H1 (cell line): ENCODE results near the gene OPCML. TPM values are rescaled to one million over a fixed set of nuclear protein-coding genes. Genes with fewer than 3 reads are reported as not detected.

Experiments used
- CTCF ChIA-PET: fragments of 300-600 bp; sonication (Branson Sonifier 250); formaldehyde crosslinking; loops from one replicate; lab custom pipeline; 2021; ENCODE audit not compliant: partially characterized antibody; lab: Charles Lee
- POLR2A ChIA-PET: fragments of 300-600 bp; sonication (Branson Sonifier 250); formaldehyde crosslinking; loops from one replicate; lab custom pipeline; 2021; ENCODE audit warnings: inconsistent platforms; ENCODE audit not compliant: partially characterized antibody; lab: Charles Lee
- DNase-seq, 2 experiments: peaks; one replicate each; pipeline versions ENCODE4 v3.0.0 to v3.0.0-alpha.2; 2010 to 2022; ENCODE audit warnings: low spot score in 2 of 2, low read depth in 1 of 2, mixed read lengths in 1 of 2
- FAIRE-seq: peaks from 2 replicates; lab custom pipeline; 2011; peaks lifted over from hg19 to GRCh38; lab: Jason Lieb, UNC
- H2AFZ ChIP-seq: 2 replicates; pipeline ENCODE4 v1.8.1; 2012; ENCODE audit warnings: low read length, inconsistent platforms
- H2AK5ac ChIP-seq: 2 replicates; pipeline ENCODE4 v1.6.1; 2013; ENCODE audit warnings: low read depth, low read length
- H2BK120ac ChIP-seq: replicated peaks from 2 replicates; pipeline ENCODE3; 2013; ENCODE audit warnings: low read depth, low read length, inconsistent platforms
- H2BK12ac ChIP-seq: 2 replicates; pipeline ENCODE4 v1.6.1; 2013; ENCODE audit warnings: low read depth, low read length
- H2BK15ac ChIP-seq: 2 replicates; pipeline ENCODE4 v1.6.1; 2013; ENCODE audit warnings: low read length
- H2BK20ac ChIP-seq: 2 replicates; pipeline ENCODE4 v1.6.1; 2013; ENCODE audit warnings: low read length
- H2BK5ac ChIP-seq: 2 replicates; pipeline ENCODE4 v1.6.1; 2013; ENCODE audit warnings: low read depth, low read length
- H3K14ac ChIP-seq: 2 replicates; pipeline ENCODE4 v1.6.1; 2013; ENCODE audit warnings: inconsistent platforms; ENCODE audit not compliant: insufficient read length
- H3K18ac ChIP-seq: 2 replicates; pipeline ENCODE4 v1.6.1; 2013; ENCODE audit warnings: low read length; ENCODE audit errors: extremely low read depth
- H3K23ac ChIP-seq: 2 replicates; pipeline ENCODE4 v1.6.1; 2013; ENCODE audit warnings: inconsistent platforms; ENCODE audit not compliant: insufficient read length
- H3K23me2 ChIP-seq: 2 replicates; pipeline ENCODE4 v1.6.1; 2013; ENCODE audit warnings: low read depth, low read length
- H3K27ac ChIP-seq: 2 replicates; pipeline ENCODE4 v1.6.1; 2011; ENCODE audit warnings: low read depth, low read length, inconsistent platforms
- H3K27me3 ChIP-seq, 4 experiments: replicated peaks in 1 of 4; 1 replicate in 1 of 4; 2 replicates in 3 of 4; pipeline versions ENCODE4 v1.6.1 to v1.8.1; 2011 to 2013; ENCODE audit warnings: low read length in 3 of 4, mild to moderate bottlenecking in 3 of 4, inconsistent platforms in 2 of 4, mixed read lengths in 2 of 4, moderate library complexity in 1 of 4; ENCODE audit not compliant: control insufficient read depth in 3 of 4, insufficient read depth in 3 of 4; ENCODE audit errors: extremely low read depth in 1 of 4
- H3K36me3 ChIP-seq, 4 experiments: 2 replicates each; pipeline versions ENCODE4 v1.6.1 to v1.8.1; 2011 to 2013; ENCODE audit warnings: mild to moderate bottlenecking in 4 of 4, low read length in 3 of 4, moderate library complexity in 2 of 4, control low read depth in 1 of 4, inconsistent platforms in 1 of 4; ENCODE audit not compliant: insufficient read depth in 4 of 4, control insufficient read depth in 2 of 4
- H3K4ac ChIP-seq: replicated peaks from 2 replicates; pipeline ENCODE3; 2013; ENCODE audit warnings: low read length, low read depth, mixed read lengths, inconsistent platforms; ENCODE audit not compliant: insufficient read length
- H3K4me1 ChIP-seq, 4 experiments: replicated peaks in 1 of 4; 1 replicate in 1 of 4; 2 replicates in 3 of 4; pipeline versions ENCODE4 v1.6.1 to v1.8.1; 2011 to 2013; ENCODE audit warnings: low read length in 3 of 4, inconsistent platforms in 2 of 4, mixed read lengths in 1 of 4; ENCODE audit not compliant: insufficient read depth in 4 of 4, control insufficient read depth in 3 of 4
- H3K4me2 ChIP-seq, 2 experiments: 2 replicates each; pipeline versions ENCODE4 v1.6.1 to v1.8.1; 2011 to 2013; ENCODE audit warnings: low read depth in 2 of 2, low read length in 2 of 2, control low read depth in 1 of 2, inconsistent platforms in 1 of 2, mild to moderate bottlenecking in 1 of 2; ENCODE audit not compliant: insufficient read depth in 1 of 2
- H3K4me3 ChIP-seq, 4 experiments: fragments of 200-600, 300-600 bp in 1 of 4; sonication (generic), shearing (Covaris generic), sonication (Bioruptor Twin) in 1 of 4; 2 replicates each; pipeline versions ENCODE4 v1.5.1 to v1.8.1; 2011 to 2016; ENCODE audit warnings: low read length in 4 of 4, low read depth in 3 of 4, control low read depth in 2 of 4, inconsistent platforms in 2 of 4, mild to moderate bottlenecking in 2 of 4, mixed read lengths in 1 of 4, moderate library complexity in 1 of 4; ENCODE audit not compliant: insufficient read depth in 2 of 4; ENCODE audit errors: extremely low read depth in 1 of 4
- H3K56ac ChIP-seq: replicated peaks from 2 replicates; pipeline ENCODE3; 2013; ENCODE audit warnings: low read depth, mild to moderate bottlenecking, mixed read lengths, low read length, inconsistent platforms; ENCODE audit not compliant: insufficient read length
- H3K79me1 ChIP-seq: 2 replicates; pipeline ENCODE4 v1.6.1; 2013; ENCODE audit warnings: low read depth, low read length, control low read depth
- H3K79me2 ChIP-seq, 2 experiments: 2 replicates each; pipeline versions ENCODE4 v1.6.1 to v1.8.1; 2012 to 2013; ENCODE audit warnings: low read length in 2 of 2, mild to moderate bottlenecking in 2 of 2, inconsistent platforms in 1 of 2; ENCODE audit not compliant: insufficient read depth in 2 of 2, control insufficient read depth in 1 of 2
- H3K9ac ChIP-seq, 4 experiments: replicated peaks in 1 of 4; 1 replicate in 1 of 4; 2 replicates in 3 of 4; pipeline versions ENCODE4 v1.6.1 to v1.8.1; 2011 to 2013; ENCODE audit warnings: low read depth in 3 of 4, low read length in 3 of 4, control low read depth in 2 of 4, mild to moderate bottlenecking in 2 of 4, moderate library complexity in 2 of 4, inconsistent platforms in 1 of 4; ENCODE audit errors: extremely low read depth in 1 of 4
- H3K9me3 ChIP-seq, 2 experiments: 2 replicates each; pipeline versions ENCODE4 v1.6.1 to v1.8.1; 2012 to 2013; ENCODE audit warnings: mild to moderate bottlenecking in 2 of 2, moderate library complexity in 2 of 2, control low read depth in 1 of 2, inconsistent platforms in 1 of 2, low read depth in 1 of 2, low read length in 1 of 2, mixed read lengths in 1 of 2; ENCODE audit not compliant: insufficient read depth in 2 of 2
- H4K20me1 ChIP-seq, 2 experiments: replicated peaks in 1 of 2; 2 replicates each; pipeline versions ENCODE3 to v1.8.1; 2011 to 2013; ENCODE audit warnings: inconsistent platforms in 2 of 2, low read length in 2 of 2, mild to moderate bottlenecking in 1 of 2; ENCODE audit not compliant: insufficient read depth in 2 of 2, control insufficient read depth in 1 of 2
- H4K5ac ChIP-seq: 2 replicates; pipeline ENCODE4 v1.6.1; 2013; ENCODE audit warnings: low read length, low read depth, mixed read lengths, inconsistent platforms; ENCODE audit not compliant: insufficient read length
- H4K8ac ChIP-seq: 2 replicates; pipeline ENCODE4 v1.8.0; 2013; ENCODE audit warnings: mild to moderate bottlenecking, moderate library complexity, low read length, inconsistent platforms; ENCODE audit not compliant: insufficient read depth; ENCODE audit errors: extremely low read depth
- H4K91ac ChIP-seq: replicated peaks from 2 replicates; pipeline ENCODE3; 2013; ENCODE audit warnings: low read length, mixed read lengths, inconsistent platforms; ENCODE audit not compliant: insufficient read length
- ATF3 ChIP-seq: IDR thresholded peaks from 2 replicates; pipeline ENCODE4 v1.6.1; 2011; ENCODE audit warnings: low read depth, mild to moderate bottlenecking, low read length; ENCODE audit not compliant: insufficient read depth
- BCL11A ChIP-seq, 2 experiments: IDR thresholded peaks; one replicate each; pipeline ENCODE4 v1.6.1; 2011; ENCODE audit warnings: low read depth in 2 of 2, low read length in 2 of 2, mild to moderate bottlenecking in 2 of 2
- JUN ChIP-seq: IDR thresholded peaks from 2 replicates; pipeline ENCODE4 v1.6.1; 2011; ENCODE audit warnings: low read depth, mild to moderate bottlenecking, improper control_type of control experiment, low read length
- JUND ChIP-seq: IDR thresholded peaks from 2 replicates; pipeline ENCODE4 v1.6.1; 2011; ENCODE audit warnings: mild to moderate bottlenecking, improper control_type of control experiment, low read length
- KDM1A ChIP-seq: fragments of 200-600, 300-600 bp; sonication (generic); IDR thresholded peaks from 2 replicates; pipeline ENCODE4 v1.7.1; 2016; ENCODE audit warnings: mild to moderate bottlenecking, low read length, borderline replicate concordance
- KDM4A ChIP-seq: IDR thresholded peaks from one replicate; pipeline ENCODE4 v1.7.1; 2012; ENCODE audit warnings: low read depth, mild to moderate bottlenecking, moderate library complexity, low read length, inconsistent platforms; ENCODE audit not compliant: severe bottlenecking
- POLR2AphosphoS5 ChIP-seq: IDR thresholded peaks from 2 replicates; pipeline ENCODE4 v1.6.1; 2011; ENCODE audit warnings: low read depth, low read length
- RNF2 ChIP-seq: fragments of 200-900, 300-1000 bp; sonication (generic); IDR thresholded peaks from 2 replicates; pipeline ENCODE4 v1.7.1; 2016; ENCODE audit warnings: borderline replicate concordance, low read depth, mild to moderate bottlenecking, antibody characterized with exemption, low read length; ENCODE audit not compliant: poor library complexity, severe bottlenecking; ENCODE audit errors: missing control alignments
- SAP30 ChIP-seq: fragments of 300-600 bp; sonication (generic); IDR thresholded peaks from 2 replicates; pipeline ENCODE4 v1.7.1; 2012; ENCODE audit warnings: low read length, moderate library complexity, mild to moderate bottlenecking, inconsistent platforms; ENCODE audit not compliant: insufficient read depth, insufficient replicate concordance
- SIRT6 ChIP-seq: IDR thresholded peaks from one replicate; pipeline ENCODE4 v1.7.1; 2012; ENCODE audit warnings: low read length, inconsistent platforms
- SP1 ChIP-seq: IDR thresholded peaks from 2 replicates; pipeline ENCODE4 v1.6.1; 2011; ENCODE audit warnings: low read depth, low read length
- SRF ChIP-seq: IDR thresholded peaks from 2 replicates; pipeline ENCODE4 v1.6.1; 2011; ENCODE audit warnings: mild to moderate bottlenecking, low read depth, low read length, moderate library complexity
- TBP ChIP-seq: IDR thresholded peaks from 2 replicates; pipeline ENCODE4 v1.6.1; 2011; ENCODE audit warnings: low read depth, low read length, improper control_type of control experiment
- WGBS, 2 experiments: shearing (Covaris generic) in 1 of 2; methylation state at CpG; one replicate each; pipeline versions ENCODE4 v1.1.6 to v1.1.7; 2013 to 2015; ENCODE audit warnings: low lambda C conversion rate in 2 of 2, mixed read lengths in 2 of 2, inconsistent platforms in 1 of 2, low coverage in 1 of 2, missing lambda C conversion rate in 1 of 2; ENCODE audit not compliant: insufficient replicate concordance in 2 of 2, insufficient coverage in 1 of 2, insufficient read length in 1 of 2; ENCODE audit errors: extremely low coverage in 1 of 2, missing lambda C conversion rate in 1 of 2; 5-methylcytosine and 5-hydroxymethylcytosine counted together
- polyA plus RNA-seq, 7 experiments: library from polyadenylated mRNA; depleted of rRNA in 3 of 7; stranded (reverse) in 5 of 7; unstranded in 2 of 7; fragments of >200 nt in 5 of 7; fragments of 200-250 nt in 2 of 7; gene quantifications; 1 replicate in 5 of 7; 2 replicates in 1 of 7; 4 replicates in 1 of 7; pipeline versions ENCODE4 v1.2.1 to v1.2.3, GENCODE V29; 2011 to 2013; ENCODE audit warnings: missing spikeins in 2 of 7, mixed read lengths in 2 of 7
- total RNA-seq: library from RNA; stranded (reverse); fragmentation: NEBNext Ultra II Directional; extraction: Animal tissue kit (Norgen Biotek cat#: 25700); gene quantifications from 2 replicates; pipeline ENCODE4 v1.2.1, GENCODE V29; 2021

Gene OPCML
- total and polyA plus RNA-seq, 2 of the 8 experiments (the other 6 are each of a cell fraction or from before 2014, with no cell fraction given): 2.3 to 3.1 TPM

- POLR2A ChIA-PET: no interaction called here
- CTCF ChIA-PET: interaction anchor here (0.6 kb wide), 2 partner anchors 69 to 148 kb away, joined by 3 read pairs; no protein-coding TSS in a partner anchor
- Histone ChIP-seq H3K14ac (no peak overlapping the region), H2AK5ac (no peak overlapping the region), H3K18ac (no peak overlapping the region), H3K27me3 (peaks cover 0 to 1% (median 0%) of the 10 kb centered on the region in 4 experiments; a peak in 1 of 7 replicates), H3K56ac (no peak overlapping the region), H3K4me1 (peaks cover 0 to 3% (median 0%) of the 10 kb centered on the region in 4 experiments; a peak in 1 of 7 replicates), H2BK15ac (no peak overlapping the region), H3K23ac (no peak overlapping the region), H3K4me2 (no peak overlapping the region), H4K5ac (no peak overlapping the region), H3K4me3 (no peak overlapping the region), H2BK20ac (no peak overlapping the region), H3K36me3 (no peaks in the 10 kb centered on the region), H3K9ac (no peak overlapping the region), H2BK5ac (no peak overlapping the region), H2BK12ac (no peak overlapping the region), H3K27ac (no peak overlapping the region), H2AFZ (no peak overlapping the region), H3K79me2 (0 out of 4 replicates have a peak, but pooled peaks cover 0 to 4% of the 10 kb centered on the region in 2 experiments), H3K4ac (no peak overlapping the region), H4K8ac (no peak overlapping the region), H2BK120ac (no peak overlapping the region), H3K23me2 (peaks cover 5% of the 10 kb centered on the region; the same call in 1 of the 2 replicates), H4K91ac (no peak overlapping the region), H3K79me1 (no peaks in the 10 kb centered on the region), H3K9me3 (no peaks in the 10 kb centered on the region), H4K20me1 (peaks cover 0 to 5% of the 10 kb centered on the region in 2 experiments)
- TF ChIP-seq KDM1A (no peak), SRF (no peak), SAP30 (no peak), SP1 (no peak), TBP (no peak), POLR2AphosphoS5 (no peak), RNF2 (no peak), BCL11A (IDR thresholded peaks at IDR 0.05; ENCODE audit: low read depth in 2 of 2, low read length in 2 of 2) (no peak), SIRT6 (no peak), JUN (no peak), ATF3 (no peak), JUND (no peak), KDM4A (no peak)
- FAIRE-seq (no peak), DNase-seq (no peak)
- 90% methylated on average over 5 of the region's 5 CpGs; no CpG with 5 or more reads in 1 of the 2 experiments for WGBS, 2 experiments
Measured at GRCh38 chr11:132544007-132544406, 988.3 kb downstream of the OPCML start.
